Measurements from ENCODE around the gene MOCS3.
A peak's percentile ranks its signal among the peaks of the same experiment; 100 is the strongest.

MOCS3 gene, protein sequence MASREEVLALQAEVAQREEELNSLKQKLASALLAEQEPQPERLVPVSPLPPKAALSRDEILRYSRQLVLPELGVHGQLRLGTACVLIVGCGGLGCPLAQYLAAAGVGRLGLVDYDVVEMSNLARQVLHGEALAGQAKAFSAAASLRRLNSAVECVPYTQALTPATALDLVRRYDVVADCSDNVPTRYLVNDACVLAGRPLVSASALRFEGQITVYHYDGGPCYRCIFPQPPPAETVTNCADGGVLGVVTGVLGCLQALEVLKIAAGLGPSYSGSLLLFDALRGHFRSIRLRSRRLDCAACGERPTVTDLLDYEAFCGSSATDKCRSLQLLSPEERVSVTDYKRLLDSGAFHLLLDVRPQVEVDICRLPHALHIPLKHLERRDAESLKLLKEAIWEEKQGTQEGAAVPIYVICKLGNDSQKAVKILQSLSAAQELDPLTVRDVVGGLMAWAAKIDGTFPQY

DNA sequence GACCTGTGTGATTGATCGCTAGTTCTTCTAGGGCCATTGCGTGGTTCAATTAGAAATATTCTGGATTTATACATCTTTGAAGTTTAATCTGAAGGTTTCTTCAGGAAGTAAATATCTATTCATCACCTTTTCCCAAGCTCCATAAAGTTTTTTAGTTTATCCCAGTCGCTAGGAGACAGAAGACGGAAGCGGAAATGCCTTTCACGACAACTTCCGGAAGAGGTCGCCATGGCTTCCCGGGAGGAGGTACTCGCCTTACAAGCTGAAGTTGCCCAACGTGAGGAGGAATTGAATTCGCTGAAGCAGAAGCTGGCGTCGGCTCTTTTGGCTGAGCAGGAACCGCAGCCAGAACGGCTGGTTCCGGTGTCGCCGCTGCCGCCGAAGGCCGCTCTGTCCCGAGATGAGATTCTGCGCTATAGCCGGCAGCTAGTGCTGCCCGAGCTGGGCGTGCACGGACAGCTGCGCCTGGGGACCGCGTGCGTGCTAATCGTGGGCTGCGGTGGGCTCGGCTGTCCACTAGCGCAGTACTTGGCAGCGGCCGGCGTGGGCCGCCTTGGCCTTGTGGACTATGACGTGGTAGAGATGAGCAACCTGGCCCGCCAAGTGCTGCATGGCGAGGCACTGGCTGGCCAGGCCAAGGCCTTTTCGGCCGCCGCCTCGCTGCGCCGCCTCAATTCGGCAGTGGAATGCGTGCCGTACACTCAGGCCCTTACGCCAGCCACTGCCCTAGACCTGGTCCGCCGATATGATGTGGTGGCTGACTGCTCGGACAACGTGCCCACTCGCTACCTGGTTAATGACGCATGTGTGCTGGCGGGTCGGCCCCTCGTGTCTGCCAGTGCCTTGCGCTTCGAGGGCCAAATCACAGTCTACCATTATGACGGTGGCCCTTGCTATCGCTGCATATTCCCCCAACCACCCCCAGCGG is at the start of gene MOCS3:
Gene MOCS3, plus strand, starts transcription at position 204 of the 928 bp plus-strand sequence. Its CDS starts 25 bp downstream, at position 229.
- H3K4me3 ChIP-seq (ENCODE audit: low read depth, low read length) = peak within 1 kb of the TSS; percentile 96
- peak; percentile 83 for DNase-seq (ENCODE audit: low read depth)
- TF ChIP-seq, protein P1, sequence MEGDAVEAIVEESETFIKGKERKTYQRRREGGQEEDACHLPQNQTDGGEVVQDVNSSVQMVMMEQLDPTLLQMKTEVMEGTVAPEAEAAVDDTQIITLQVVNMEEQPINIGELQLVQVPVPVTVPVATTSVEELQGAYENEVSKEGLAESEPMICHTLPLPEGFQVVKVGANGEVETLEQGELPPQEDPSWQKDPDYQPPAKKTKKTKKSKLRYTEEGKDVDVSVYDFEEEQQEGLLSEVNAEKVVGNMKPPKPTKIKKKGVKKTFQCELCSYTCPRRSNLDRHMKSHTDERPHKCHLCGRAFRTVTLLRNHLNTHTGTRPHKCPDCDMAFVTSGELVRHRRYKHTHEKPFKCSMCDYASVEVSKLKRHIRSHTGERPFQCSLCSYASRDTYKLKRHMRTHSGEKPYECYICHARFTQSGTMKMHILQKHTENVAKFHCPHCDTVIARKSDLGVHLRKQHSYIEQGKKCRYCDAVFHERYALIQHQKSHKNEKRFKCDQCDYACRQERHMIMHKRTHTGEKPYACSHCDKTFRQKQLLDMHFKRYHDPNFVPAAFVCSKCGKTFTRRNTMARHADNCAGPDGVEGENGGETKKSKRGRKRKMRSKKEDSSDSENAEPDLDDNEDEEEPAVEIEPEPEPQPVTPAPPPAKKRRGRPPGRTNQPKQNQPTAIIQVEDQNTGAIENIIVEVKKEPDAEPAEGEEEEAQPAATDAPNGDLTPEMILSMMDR (IDR thresholded peaks at IDR 0.05; ENCODE audit: low read depth, low read length, missing control alignments) = no peak

DNA sequence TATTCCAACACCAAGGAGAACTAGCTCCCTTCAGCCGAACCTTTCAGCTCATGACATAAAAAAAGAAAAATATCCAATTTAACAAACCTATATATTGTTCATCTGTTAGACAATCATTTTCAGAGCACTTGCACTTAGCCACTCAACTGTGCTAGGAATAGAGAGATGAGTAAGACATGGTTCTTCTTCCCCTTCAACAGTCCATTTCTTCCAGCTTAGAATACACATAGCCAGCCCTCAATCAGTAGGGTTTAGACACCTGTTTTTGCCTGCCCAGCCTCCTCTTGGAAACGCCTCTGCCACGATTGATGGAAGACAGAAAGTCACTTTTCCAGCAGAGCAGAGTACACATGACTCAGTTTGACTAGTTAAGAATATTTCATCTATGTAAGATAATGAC is 49.2 kb upstream of the MOCS3 start:
- no peak overlapping the region for H3K4me3 ChIP-seq (ENCODE audit: low read depth, low read length)
- no peak for DNase-seq (ENCODE audit: low read depth)
- TF ChIP-seq, protein P1 (IDR thresholded peaks at IDR 0.05; ENCODE audit: low read depth, low read length, missing control alignments) = no peak

- H3K4me3 ChIP-seq (ENCODE audit: low read depth, low read length) = no peak overlapping the region
- TF ChIP-seq, protein P1 (IDR thresholded peaks at IDR 0.05; ENCODE audit: low read depth, low read length, missing control alignments) = no peak
- no peak for DNase-seq (ENCODE audit: low read depth)
These were observed 47.6 kb upstream of the MOCS3 start for GRCh38 chr20:50911030-50911429.

- H3K4me3 ChIP-seq (ENCODE audit: low read depth, low read length) = no peak overlapping the region
- TF ChIP-seq, protein P1 (IDR thresholded peaks at IDR 0.05; ENCODE audit: low read depth, low read length, missing control alignments) = no peak
- DNase-seq (ENCODE audit: low read depth) = no peak
These were observed 46.9 kb upstream of the MOCS3 start for GRCh38 chr20:50911716-50912115.

DNA sequence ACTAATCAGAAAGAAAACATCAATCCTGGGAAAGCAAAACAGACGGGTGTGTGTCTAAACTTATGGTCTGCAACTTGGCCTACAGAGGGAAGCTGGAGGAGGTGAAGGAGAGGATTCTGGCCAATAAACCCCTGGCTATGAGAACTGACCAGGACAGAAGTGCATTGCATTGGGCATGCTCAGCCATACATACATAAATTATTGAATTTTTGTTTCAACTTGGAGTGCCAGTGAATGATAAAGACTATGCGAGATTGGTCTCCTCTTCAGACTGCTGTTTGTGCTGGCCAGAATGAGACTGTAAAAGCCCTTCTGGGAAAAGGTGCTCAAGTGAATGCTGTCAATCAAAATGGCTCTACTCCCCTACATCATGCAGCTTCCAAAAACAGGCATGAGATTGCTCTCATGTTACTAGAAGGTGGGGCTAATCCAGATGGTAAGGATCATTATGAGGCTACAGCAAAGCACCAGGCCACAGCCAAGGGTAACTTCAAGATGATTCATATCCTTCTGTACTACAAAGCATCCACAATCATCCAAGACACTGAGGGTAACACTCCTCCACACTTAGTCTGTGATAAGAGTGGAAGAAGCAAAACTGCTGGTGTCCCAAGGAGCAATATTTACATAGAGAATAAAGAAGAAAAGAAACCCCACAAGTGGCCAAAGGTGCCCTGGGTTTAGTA is 44.8 kb upstream of the MOCS3 start:
- no peak overlapping the region for H3K4me3 ChIP-seq (ENCODE audit: low read depth, low read length)
- DNase-seq (ENCODE audit: low read depth) = no peak
- TF ChIP-seq, protein P1 (IDR thresholded peaks at IDR 0.05; ENCODE audit: low read depth, low read length, missing control alignments) = no peak

- TF ChIP-seq, protein P1 (IDR thresholded peaks at IDR 0.05; ENCODE audit: low read depth, low read length, missing control alignments) = no peak
- no peak for DNase-seq (ENCODE audit: low read depth)
- H3K4me3 ChIP-seq (ENCODE audit: low read depth, low read length) = no peak overlapping the region
These were observed 43.2 kb upstream of the MOCS3 start for GRCh38 chr20:50915424-50915823.

All from GM12864 (cell line).